Thymus (tissue), 11 donors: ENCODE measurements around the gene FOXK1. TPM values are rescaled to one million over a fixed set of nuclear protein-coding genes. Genes with fewer than 3 reads are reported as not detected.
A peak's percentile ranks its signal among the peaks of the same experiment; 100 is the strongest.

Source experiments
- DNase-seq, 9 donors: peaks; one replicate each; pipeline ENCODE4 v3.0.0-alpha.2; 2013; ENCODE audit warnings: low spot score in 9 of 9, low read depth in 6 of 9, missing footprints in 1 of 9
- H3K27ac ChIP-seq, 2 donors: one replicate each; pipeline ENCODE4 v1.5.1; 2013; ENCODE audit warnings: control low read depth in 1 of 2, low read depth in 1 of 2, low read length in 1 of 2, mild to moderate bottlenecking in 1 of 2, moderate library complexity in 1 of 2
- H3K27me3 ChIP-seq, 2 donors: one replicate each; pipeline ENCODE4 v1.5.1; 2013; ENCODE audit warnings: low read length in 1 of 2; ENCODE audit not compliant: control insufficient read depth in 2 of 2, insufficient read depth in 1 of 2
- H3K36me3 ChIP-seq, 2 donors: one replicate each; pipeline ENCODE4 v1.5.1; 2013; ENCODE audit warnings: low read length in 1 of 2, mild to moderate bottlenecking in 1 of 2, moderate library complexity in 1 of 2; ENCODE audit not compliant: control insufficient read depth in 2 of 2, insufficient read depth in 2 of 2
- H3K4me1 ChIP-seq, 2 donors: one replicate each; pipeline ENCODE4 v1.5.1; 2013; ENCODE audit warnings: low read length in 2 of 2; ENCODE audit not compliant: control insufficient read depth in 2 of 2, insufficient read depth in 2 of 2
- H3K4me3 ChIP-seq, 2 donors: one replicate each; pipeline ENCODE4 v1.5.1; 2013; ENCODE audit warnings: low read length in 2 of 2, control low read depth in 1 of 2, mild to moderate bottlenecking in 1 of 2
- H3K9me3 ChIP-seq, 2 donors: one replicate each; pipeline ENCODE4 v1.5.1; 2013; ENCODE audit warnings: low read length in 1 of 2, mild to moderate bottlenecking in 1 of 2; ENCODE audit not compliant: control insufficient read depth in 2 of 2, insufficient read depth in 1 of 2
- WGBS: extraction: QIAGEN DNeasy Blood & Tissue Kit; methylation state at CpG from one replicate; pipeline ENCODE4 v1.1.7; 2013; 5-methylcytosine and 5-hydroxymethylcytosine counted together
- polyA plus RNA-seq: library from polyadenylated mRNA; stranded (reverse); fragments of 200-250 nt; gene quantifications from one replicate; pipeline ENCODE4 v1.2.3, GENCODE V29; 2013
- total RNA-seq: library from RNA; stranded (reverse); fragments of 120-200 nt; gene quantifications from one replicate; pipeline ENCODE4 v1.2.4, GENCODE V29; 2013
- donor health status: healthy.

FOXK1 gene
- total and polyA plus RNA-seq, 2 donors = 6.4 to 7.6 TPM

GRCh38 chr7:4722308-4722707 lies 40.2 kb downstream of the FOXK1 start:
- no peak for DNase-seq
- peaks cover 0 to 3% of the 10 kb centered on the region in 2 donors for H3K9me3 ChIP-seq
- H3K27me3 ChIP-seq = no peaks in the 10 kb centered on the region
- H3K27ac ChIP-seq = no peak overlapping the region
- H3K4me3 ChIP-seq = no peak overlapping the region
- H3K4me1 ChIP-seq = peaks cover 6 to 16% of the 10 kb centered on the region in 2 donors
- 97% methylated on average over 20 of the region's 20 CpGs for WGBS
- H3K36me3 ChIP-seq = peaks cover 20 to 26% of the 10 kb centered on the region in 2 donors

- Histone ChIP-seq H3K4me1 (peaks cover 6 to 16% of the 10 kb centered on the region in 2 donors), H3K27me3 (no peaks in the 10 kb centered on the region), H3K27ac (no peak overlapping the region), H3K36me3 (peaks cover 18 to 22% of the 10 kb centered on the region in 2 donors), H3K4me3 (no peak overlapping the region), H3K9me3 (peaks cover 0 to 3% of the 10 kb centered on the region in 2 donors)
- 97% methylated on average over 30 of the region's 30 CpGs for WGBS
- no peak for DNase-seq
Observed at GRCh38 chr7:4722960-4723630, 41.0 kb downstream of the FOXK1 start.

- H3K27ac ChIP-seq = peak overlapping the region; percentile 79 to 86
- H3K27me3 ChIP-seq = no peaks in the 10 kb centered on the region
- H3K9me3 ChIP-seq = peaks cover 0 to 3% of the 10 kb centered on the region in 2 donors
- H3K36me3 ChIP-seq = peaks cover 13 to 20% of the 10 kb centered on the region in 2 donors
- no peak for DNase-seq
- H3K4me3 ChIP-seq = peak overlapping the region; percentile 44 to 47
- WGBS = 52% methylated on average over 6 of the region's 6 CpGs
- peaks cover 6 to 19% of the 10 kb centered on the region in 2 donors for H3K4me1 ChIP-seq
Observed at GRCh38 chr7:4724648-4725013, 42.5 kb downstream of the FOXK1 start.

GRCh38 chr7:4725014-4725849 lies 43.1 kb downstream of the FOXK1 start:
- Histone ChIP-seq H3K9me3 (peaks cover 0 to 3% of the 10 kb centered on the region in 2 donors), H3K4me3 (peak overlapping the region; percentile 44 to 47), H3K27me3 (no peaks in the 10 kb centered on the region), H3K4me1 (peaks cover 10 to 25% of the 10 kb centered on the region in 2 donors), H3K36me3 (peaks cover 13 to 24% of the 10 kb centered on the region in 2 donors), H3K27ac (peak overlapping the region; percentile 79 to 86)
- peak in 2 of 9 donors; percentile 31 to 71 for DNase-seq
- WGBS = 56% methylated on average over 48 of the region's 48 CpGs

GRCh38 chr7:4725850-4726450 lies 43.9 kb downstream of the FOXK1 start:
- no peak for DNase-seq
- H3K9me3 ChIP-seq = peaks cover 0 to 3% of the 10 kb centered on the region in 2 donors
- peaks cover 13 to 24% of the 10 kb centered on the region in 2 donors for H3K36me3 ChIP-seq
- H3K27me3 ChIP-seq = no peaks in the 10 kb centered on the region
- 85% methylated on average over 15 of the region's 15 CpGs for WGBS
- peak overlapping the region in 1 of 2 donors; percentile 47 for H3K4me3 ChIP-seq
- H3K4me1 ChIP-seq = peaks cover 17 to 32% of the 10 kb centered on the region in 2 donors
- H3K27ac ChIP-seq = peak overlapping the region; percentile 75 to 79

- H3K9me3 ChIP-seq = peaks cover 0 to 3% of the 10 kb centered on the region in 2 donors
- H3K27me3 ChIP-seq = no peaks in the 10 kb centered on the region
- no peak for DNase-seq
- no peak overlapping the region for H3K4me3 ChIP-seq
- no peak overlapping the region for H3K27ac ChIP-seq
- H3K36me3 ChIP-seq = peaks cover 13 to 24% of the 10 kb centered on the region in 2 donors
- peaks cover 20 to 38% of the 10 kb centered on the region in 2 donors for H3K4me1 ChIP-seq
- WGBS = 93% methylated on average over 9 of the region's 9 CpGs
Observed at GRCh38 chr7:4726566-4726965, 44.5 kb downstream of the FOXK1 start.

GRCh38 chr7:4727914-4728705 lies 46.0 kb downstream of the FOXK1 start:
- Histone ChIP-seq H3K27ac (no peak overlapping the region), H3K36me3 (peaks cover 0 to 17% of the 10 kb centered on the region in 2 donors), H3K4me3 (no peak overlapping the region), H3K27me3 (no peaks in the 10 kb centered on the region), H3K4me1 (peaks cover 20 to 52% of the 10 kb centered on the region in 2 donors), H3K9me3 (peaks cover 0 to 7% of the 10 kb centered on the region in 2 donors)
- no peak for DNase-seq
- 98% methylated on average over 20 of the region's 20 CpGs for WGBS

GRCh38 chr7:4729266-4729665 lies 47.2 kb downstream of the FOXK1 start:
- Histone ChIP-seq H3K9me3 (peaks cover 0 to 7% of the 10 kb centered on the region in 2 donors), H3K4me1 (peaks cover 32 to 63% of the 10 kb centered on the region in 2 donors), H3K36me3 (peaks cover 0 to 16% of the 10 kb centered on the region in 2 donors), H3K4me3 (no peak overlapping the region), H3K27ac (no peak overlapping the region), H3K27me3 (no peaks in the 10 kb centered on the region)
- DNase-seq = no peak
- WGBS = 96% methylated on average over 19 of the region's 19 CpGs
